ENCODE data around the gene MOB3A. TPM values are rescaled to one million over a fixed set of nuclear protein-coding genes. Genes with fewer than 3 reads are reported as not detected.

Gene MOB3A
- total RNA-seq, 2 donors from 2014 or later = 11.7 to 22.1 TPM

GRCh38 chr19:2038284-2039088 lies 57.6 kb downstream of the MOB3A start:
- H3K27ac ChIP-seq = no peak overlapping the region
- DNase-seq (no peak), ATAC-seq (no peak)
- peaks cover 0 to 8% (median 0%) of the 10 kb centered on the region in 3 donors for H3K9me3 ChIP-seq
- WGBS, 2 donors = 85 to 95% methylated on average over 27 to 40 of the region's 44 CpGs
- no peaks in the 10 kb centered on the region for H3K27me3 ChIP-seq
- peaks cover 53% of the 10 kb centered on the region for H3K4me1 ChIP-seq
- intact Hi-C loops (cut with DNase I) = no loop called here
- H3K4me3 ChIP-seq = no peak overlapping the region
- no peak for TF ChIP-seq CTCF (IDR thresholded peaks at IDR 0.05)
- H3K36me3 ChIP-seq (replicated peaks in 1 of 2; ENCODE audit: insufficient read depth in 1 of 2, low read depth in 2 of 2) = peaks cover 8 to 20% of the 10 kb centered on the region in 2 donors

GRCh38 chr19:2037651-2038255 lies 58.4 kb downstream of the MOB3A start:
- H3K27ac ChIP-seq = peak overlapping the region in 1 of 4 donors; percentile 28
- H3K27me3 ChIP-seq = no peaks in the 10 kb centered on the region
- H3K4me1 ChIP-seq = peaks cover 52% of the 10 kb centered on the region
- peaks cover 8 to 18% of the 10 kb centered on the region in 2 donors for H3K36me3 ChIP-seq (replicated peaks in 1 of 2; ENCODE audit: insufficient read depth in 1 of 2, low read depth in 2 of 2)
- H3K4me3 ChIP-seq = no peak overlapping the region
- peaks cover 0 to 8% (median 0%) of the 10 kb centered on the region in 3 donors for H3K9me3 ChIP-seq
- whole genome bisulfite sequencing, 2 donors = 81 to 83% methylated on average over 22 to 24 of the region's 24 CpGs
- TF ChIP-seq CTCF (IDR thresholded peaks at IDR 0.05) (no peak), POLR2A (IDR thresholded peaks at IDR 0.05) (no peak)
- ATAC-seq (no peak), DNase-seq (no peak)
- intact Hi-C loops (cut with DNase I) = no loop called here

GRCh38 chr19:2036424-2036823 lies 59.7 kb downstream of the MOB3A start:
- Histone ChIP-seq H3K9me3 (peaks cover 0 to 8% (median 0%) of the 10 kb centered on the region in 3 donors), H3K4me1 (peaks cover 54% of the 10 kb centered on the region), H3K4me3 (no peak overlapping the region), H3K36me3 (replicated peaks in 1 of 2; ENCODE audit: insufficient read depth in 1 of 2, low read depth in 2 of 2) (peaks cover 8 to 18% of the 10 kb centered on the region in 2 donors), H3K27ac (no peak overlapping the region), H3K27me3 (no peaks in the 10 kb centered on the region)
- TF ChIP-seq POLR2A (IDR thresholded peaks at IDR 0.05) (no peak), CTCF (IDR thresholded peaks at IDR 0.05) (no peak)
- intact Hi-C loops (cut with DNase I) = no loop called here
- peak in 1 of 4 donors; percentile 20 for DNase-seq
- no peak for ATAC-seq
- 81 to 84% methylated on average over 8 of the region's 8 CpGs for WGBS, 2 donors

GRCh38 chr19:2035590-2035991 lies 60.5 kb downstream of the MOB3A start:
- Histone ChIP-seq H3K36me3 (replicated peaks in 1 of 2; ENCODE audit: insufficient read depth in 1 of 2, low read depth in 2 of 2) (peaks cover 4 to 15% of the 10 kb centered on the region in 2 donors), H3K4me3 (no peak overlapping the region), H3K27ac (peak overlapping the region in 1 of 4 donors; percentile 58), H3K27me3 (no peaks in the 10 kb centered on the region), H3K9me3 (peaks cover 0 to 8% (median 0%) of the 10 kb centered on the region in 3 donors), H3K4me1 (peaks cover 52% of the 10 kb centered on the region)
- ATAC-seq (no peak), DNase-seq (no peak)
- TF ChIP-seq CTCF (IDR thresholded peaks at IDR 0.05) (no peak), POLR2A (IDR thresholded peaks at IDR 0.05) (no peak)
- intact Hi-C loops (cut with DNase I) = no loop called here
- WGBS, 2 donors = 52 to 74% methylated on average over 6 to 13 of the region's 14 CpGs

Data from body of pancreas (tissue), 4 donors.